Dedifferentiated amniotic fluid mesenchymal stem cell (primary cell): ENCODE results near the gene DOCK2.
A peak's percentile ranks its signal among the peaks of the same experiment; 100 is the strongest.
"Not testable (repeated sequence)": the region's sequence is repeated elsewhere in the genome, so short reads cannot be mapped to it uniquely, and the experiment has no call there.

Experiments used
- DNase-seq: peaks from one replicate; pipeline ENCODE4 v3.0.0-alpha.2; 2016; ENCODE audit errors: extremely low spot score

Gene DOCK2

GRCh38 chr5:169637085-169637548, at the start of gene DOCK2:
Gene DOCK2 (plus strand): TSS chr5:169637275. CDS start chr5:169637327, 52 bp downstream.
- no peak for DNase-seq

DNA sequence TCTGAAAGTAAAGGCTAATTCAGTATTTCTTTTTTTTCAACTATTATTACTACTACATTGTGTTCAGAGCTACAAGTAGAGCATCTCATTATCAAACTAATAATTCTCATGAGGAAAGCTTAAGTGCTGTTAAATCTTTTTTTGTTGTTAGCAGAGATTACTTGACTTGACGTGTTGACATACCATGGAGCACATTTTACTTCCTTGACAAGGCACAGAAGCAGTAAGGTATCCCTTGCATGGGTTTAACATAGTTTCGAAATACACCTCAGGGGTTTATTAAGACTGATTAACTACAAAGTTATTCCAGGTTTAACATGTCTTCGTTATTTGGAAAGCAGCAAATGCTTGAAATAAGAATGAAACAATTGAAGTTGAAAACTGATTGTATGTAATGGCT, 46.5 kb upstream of the DOCK2 start:
- no peak for DNase-seq

DNA sequence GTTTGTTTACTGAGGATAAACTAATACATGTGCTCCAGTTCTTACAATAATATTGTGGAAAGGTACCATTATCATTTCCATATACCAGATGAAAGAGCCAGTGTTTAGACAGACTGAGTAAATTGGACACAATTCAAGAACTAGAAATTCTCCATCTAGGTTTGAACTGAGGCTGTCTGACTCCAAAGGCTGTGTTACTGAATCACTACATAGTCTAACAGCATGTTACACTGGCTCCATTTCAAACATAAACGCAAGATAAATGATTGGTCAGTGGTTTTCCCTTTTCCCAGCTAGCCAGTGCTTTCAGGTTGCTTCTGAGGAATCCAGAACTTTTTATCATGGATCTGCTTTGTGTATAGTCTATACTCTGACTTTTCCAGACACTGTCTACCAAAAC, 45.4 kb upstream of the DOCK2 start:
- no peak for DNase-seq

- DNase-seq = no peak
Measured at GRCh38 chr5:169592937-169593650, 44.0 kb upstream of the DOCK2 start.

DNA sequence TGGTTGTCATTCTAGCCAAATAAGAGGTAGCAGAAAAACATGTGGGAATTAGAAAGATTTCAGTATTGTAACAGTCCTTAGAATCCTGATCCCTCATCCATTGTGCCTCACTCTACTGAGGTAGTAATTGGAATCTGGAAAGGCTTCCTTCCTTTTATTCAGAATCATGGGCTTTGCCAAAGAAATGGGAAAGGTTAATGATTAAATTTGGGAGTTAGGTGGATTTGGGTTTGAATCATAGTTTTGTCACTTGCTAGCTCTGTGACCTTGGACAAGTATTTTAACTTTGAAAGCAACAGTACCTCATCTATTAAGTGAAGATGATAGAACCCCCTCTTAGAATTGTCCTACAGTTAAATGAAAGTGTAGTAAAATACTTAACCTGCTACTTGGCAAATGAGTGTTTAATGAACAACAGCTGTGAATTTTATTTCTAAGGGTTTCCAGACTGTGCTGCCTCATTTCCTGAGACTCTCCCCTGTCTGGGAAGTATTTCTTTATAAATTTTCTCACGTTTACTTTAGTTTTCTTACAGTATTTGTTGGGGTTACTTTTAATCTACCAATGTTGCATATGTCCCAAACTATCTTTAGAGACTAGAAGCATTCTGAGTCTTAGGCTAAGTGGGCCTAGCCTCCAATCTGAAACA, 41.8 kb upstream of the DOCK2 start:
- DNase-seq = no peak

- DNase-seq = no peak
Measured at GRCh38 chr5:169599451-169599850, 37.6 kb upstream of the DOCK2 start.

GRCh38 chr5:169602535-169602934, 34.5 kb upstream of the DOCK2 start:
- DNase-seq = peak; percentile 27

- DNase-seq = no peak
Measured at GRCh38 chr5:169606279-169606678, 30.8 kb upstream of the DOCK2 start.

DNA sequence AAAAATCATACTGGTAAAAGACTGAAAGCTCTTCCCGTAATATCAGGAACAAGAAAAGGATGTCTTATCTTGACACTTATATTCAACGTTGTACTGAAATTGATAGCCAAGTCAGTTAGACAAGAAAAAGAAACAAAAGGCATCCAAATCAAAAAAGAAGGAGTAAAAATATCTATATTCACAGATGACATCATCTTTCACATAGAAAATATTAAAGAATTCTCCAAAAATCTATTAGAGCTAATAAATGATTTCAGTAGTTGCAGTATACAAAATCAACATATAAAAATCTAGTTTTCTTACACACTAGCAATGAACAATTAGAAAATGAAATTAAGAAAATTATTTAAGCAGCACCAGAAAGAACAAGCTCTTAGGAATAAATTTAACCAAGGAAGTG, 29.2 kb upstream of the DOCK2 start:
- no peak for DNase-seq

- DNase-seq = no peak
Measured at GRCh38 chr5:169609716-169610115, 27.4 kb upstream of the DOCK2 start.

DNA sequence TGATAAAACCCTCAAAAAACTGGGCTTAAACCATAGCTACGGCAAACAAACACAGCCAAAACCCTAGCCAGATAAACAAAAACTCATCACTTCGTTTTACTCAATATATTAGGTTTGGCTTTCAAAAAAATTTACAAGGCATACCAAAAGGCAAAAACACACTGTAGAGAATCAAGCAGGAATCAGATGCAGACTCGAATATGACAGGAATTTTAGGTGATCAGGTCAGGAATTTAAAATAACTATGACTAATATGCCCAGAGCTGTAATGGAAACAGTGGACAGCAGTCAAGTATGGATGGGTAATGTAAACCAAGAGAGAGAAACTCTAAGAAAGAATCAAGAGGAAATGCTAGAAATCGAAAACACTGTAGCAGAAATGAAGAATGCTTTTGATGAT, 26.5 kb upstream of the DOCK2 start:
- DNase-seq = no peak

DNA sequence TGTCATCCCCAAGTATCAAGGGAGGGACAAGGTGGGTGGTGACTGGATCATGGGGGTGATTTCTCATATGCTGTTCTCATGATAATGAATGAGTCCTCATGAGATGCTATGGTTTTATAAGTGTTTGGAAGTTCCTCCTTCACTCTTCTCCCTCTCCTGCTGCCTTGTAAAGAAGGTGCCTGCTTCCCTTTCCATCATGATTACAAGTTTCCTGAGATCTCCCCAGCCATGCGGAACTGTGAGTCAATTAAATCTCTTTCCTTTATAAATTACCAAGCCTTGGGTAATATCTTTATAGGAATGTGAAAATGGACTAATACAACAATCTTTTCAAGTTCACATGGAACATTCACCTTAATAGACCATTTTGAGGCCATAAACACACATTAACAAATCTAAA, 21.5 kb upstream of the DOCK2 start:
- DNase-seq = no peak

GRCh38 chr5:169624307-169624706, 12.8 kb upstream of the DOCK2 start:
- DNase-seq = not testable (repeated sequence)

DNA sequence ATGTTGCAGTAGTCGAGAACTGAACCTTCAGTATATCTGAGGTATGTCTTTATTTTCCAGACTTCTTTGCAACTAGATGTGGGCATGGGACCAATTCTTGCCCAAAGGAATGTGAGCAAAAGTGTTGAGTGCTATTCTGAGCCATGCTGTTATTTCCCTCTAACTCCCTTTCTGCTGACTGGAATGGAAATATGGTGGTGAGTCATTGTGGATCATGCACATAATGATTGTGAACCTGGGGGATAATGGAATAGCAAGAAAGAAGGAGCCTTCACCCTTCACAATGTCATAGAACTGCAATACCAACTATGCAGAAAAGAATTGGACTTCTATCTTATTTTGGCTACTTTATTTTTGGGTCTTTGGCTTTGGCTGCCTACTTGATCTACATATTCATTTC, 10.3 kb upstream of the DOCK2 start:
- DNase-seq = peak; percentile 74

- no peak for DNase-seq
Measured at GRCh38 chr5:169627551-169627950, 9.5 kb upstream of the DOCK2 start.

DNA sequence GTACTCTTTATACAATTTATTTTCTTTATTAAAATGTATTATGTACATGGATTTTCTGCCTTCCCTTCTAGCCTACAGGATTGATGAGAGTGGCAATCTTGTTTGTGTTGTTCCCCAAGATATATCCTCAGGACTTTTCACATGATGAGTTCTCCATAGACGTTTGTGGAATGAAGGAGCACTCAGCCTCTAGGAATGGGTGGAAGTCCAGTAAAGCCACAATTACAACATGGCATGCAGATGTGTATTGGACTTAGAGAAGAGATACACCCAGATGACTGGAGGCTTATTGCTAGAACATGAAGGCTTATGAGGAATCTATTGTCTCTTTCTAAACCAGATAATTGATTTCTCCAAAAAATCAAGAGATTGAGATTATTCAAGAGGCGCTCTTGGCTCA, 8.2 kb upstream of the DOCK2 start:
- DNase-seq = peak; percentile 32

- peak; percentile 30 for DNase-seq
Measured at GRCh38 chr5:169629847-169630548, 7.1 kb upstream of the DOCK2 start.

DNA sequence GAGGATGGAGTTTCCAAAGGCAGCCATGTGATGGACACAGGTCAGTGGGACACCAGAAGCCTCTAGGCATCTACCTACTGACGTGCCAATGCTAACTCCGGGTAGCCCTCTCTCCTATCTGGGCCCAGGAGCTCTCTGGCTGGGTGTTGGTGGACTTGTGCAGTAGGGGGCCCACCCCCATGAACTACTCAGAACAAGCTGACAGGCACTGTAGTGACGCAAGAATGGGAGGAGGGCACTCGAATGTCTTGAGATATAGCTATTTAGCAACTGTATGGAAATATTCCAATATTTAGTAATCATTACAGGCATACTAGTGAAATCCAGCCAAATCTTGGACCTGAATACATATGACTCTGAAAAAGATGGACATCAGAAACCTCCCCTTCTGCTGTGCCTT, 5.7 kb upstream of the DOCK2 start:
- no peak for DNase-seq

GRCh38 chr5:169632946-169633345, 4.1 kb upstream of the DOCK2 start:
- no peak for DNase-seq

GRCh38 chr5:169634606-169635005, 2.5 kb upstream of the DOCK2 start:
- no peak for DNase-seq

DNA sequence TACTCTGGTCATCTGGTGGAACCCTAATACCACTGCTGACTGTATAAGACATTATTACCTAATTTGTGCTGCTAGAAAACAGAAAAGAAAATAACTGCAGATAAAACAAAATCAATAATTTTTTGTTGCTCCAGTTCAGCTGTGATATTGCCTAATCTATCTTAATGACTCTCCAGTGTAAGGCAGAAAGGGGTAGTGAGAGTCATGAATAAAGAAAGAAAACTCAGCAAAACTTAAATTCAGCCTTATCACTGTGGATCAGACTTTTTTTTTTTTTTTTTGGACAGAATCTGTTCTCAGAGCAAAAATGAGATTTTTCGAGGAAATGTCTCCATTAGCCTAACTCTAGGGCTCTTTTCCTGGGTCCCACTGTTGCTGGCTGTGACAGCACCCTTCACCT, 1.1 kb upstream of the DOCK2 start:
- no peak for DNase-seq

- no peak for DNase-seq
Measured at GRCh38 chr5:169636477-169637084, 494 bp upstream of the DOCK2 start.
